MM.1S (cell line): ENCODE measurements around the gene NR1H2.

ENCODE experiments used
- DNase-seq: peaks from one replicate; pipeline ENCODE4 v3.0.0-alpha.2; 2015
- H2AFZ ChIP-seq: fragments of 300-600 bp; sonication (generic); 2 replicates; pipeline ENCODE4 v1.6.0; 2016; ENCODE audit warnings: antibody characterized with exemption, low read length
- H3F3A ChIP-seq: fragments of 300-600 bp; sonication (generic); 2 replicates; pipeline ENCODE4 v1.6.1; 2016; ENCODE audit warnings: mild to moderate bottlenecking, antibody characterized with exemption, low read length, moderate library complexity, mixed read lengths; ENCODE audit not compliant: insufficient read depth
- H3K27ac ChIP-seq: fragments of 300-600 bp; sonication (generic); 2 replicates; pipeline ENCODE4 v1.5.1; 2016; ENCODE audit warnings: mild to moderate bottlenecking, low read length
- H3K27me3 ChIP-seq: fragments of 300-600 bp; sonication (generic); replicated peaks from 2 replicates; pipeline ENCODE4 v1.6.0; 2016; ENCODE audit warnings: low read length; ENCODE audit not compliant: insufficient read depth
- H3K36me3 ChIP-seq: fragments of 300-600 bp; sonication (generic); replicated peaks from 2 replicates; pipeline ENCODE4 v1.6.1; 2016; ENCODE audit warnings: mild to moderate bottlenecking, low read length, mixed read lengths; ENCODE audit not compliant: insufficient read depth
- H3K4me1 ChIP-seq: fragments of 300-600 bp; sonication (generic); 2 replicates; pipeline ENCODE4 v1.6.1; 2016; ENCODE audit warnings: low read length, mixed read lengths
- H3K4me2 ChIP-seq: fragments of 300-600 bp; sonication (generic); 2 replicates; pipeline ENCODE4 v1.6.0; 2016; ENCODE audit warnings: low read depth, low read length
- H3K4me3 ChIP-seq: fragments of 300-600 bp; sonication (generic); 2 replicates; pipeline ENCODE4 v1.5.1; 2016; ENCODE audit warnings: low read length, mixed read lengths
- H3K79me2 ChIP-seq: fragments of 300-600 bp; sonication (generic); 2 replicates; pipeline ENCODE4 v1.6.1; 2016; ENCODE audit warnings: mixed run types, low read length, mixed read lengths
- H3K9ac ChIP-seq: fragments of 300-600 bp; sonication (generic); 2 replicates; pipeline ENCODE4 v1.6.1; 2016; ENCODE audit warnings: low read length, mixed read lengths
- H3K9me2 ChIP-seq: fragments of 300-600 bp; sonication (generic); replicated peaks from 2 replicates; pipeline ENCODE4 v1.6.1; 2016; ENCODE audit warnings: mild to moderate bottlenecking, low read length, mixed read lengths; ENCODE audit not compliant: insufficient read depth
- H3K9me3 ChIP-seq: fragments of 300-600 bp; sonication (generic); replicated peaks from 2 replicates; pipeline ENCODE4 v1.6.1; 2016; ENCODE audit warnings: mild to moderate bottlenecking, low read length, mixed read lengths; ENCODE audit not compliant: insufficient read depth
- H4K20me1 ChIP-seq: fragments of 300-600 bp; sonication (generic); 2 replicates; pipeline ENCODE4 v1.6.1; 2016; ENCODE audit warnings: mild to moderate bottlenecking, low read length, moderate library complexity, mixed read lengths; ENCODE audit not compliant: insufficient read depth
- CTCF ChIP-seq: fragments of 300-600 bp; sonication (generic); IDR thresholded peaks from 2 replicates; pipeline ENCODE4 v1.5.1; 2016; ENCODE audit warnings: antibody characterized with exemption, low read length, mixed read lengths
- EZH2 ChIP-seq: fragments of 300-600 bp; sonication (generic); optimal IDR thresholded peaks from 2 replicates; pipeline ENCODE3; 2017; ENCODE audit warnings: low read depth, mild to moderate bottlenecking, antibody characterized with exemption, low read length, mixed read lengths
- EZH2phosphoT487 ChIP-seq: fragments of 300-600 bp; sonication (generic); IDR thresholded peaks from 2 replicates; pipeline ENCODE4 v1.6.1; 2018; ENCODE audit warnings: antibody characterized with exemption, low read length

NR1H2 gene

GRCh38 chr19:50392759-50393158, 16.5 kb downstream of the NR1H2 start:
- no peaks in the 10 kb centered on the region for H3K27me3 ChIP-seq
- no peaks in the 10 kb centered on the region for H3K4me1 ChIP-seq
- no peak overlapping the region for H3K27ac ChIP-seq
- no peak overlapping the region for H3K9ac ChIP-seq
- H3K36me3 ChIP-seq, result no peaks in the 10 kb centered on the region
- no peak overlapping the region for H3K4me3 ChIP-seq
- H3K9me2 ChIP-seq, result no peaks in the 10 kb centered on the region
- H2AFZ ChIP-seq, result no peak overlapping the region
- DNase-seq, result no peak
- H3K79me2 ChIP-seq, result peaks cover 55% of the 10 kb centered on the region
- H3K4me2 ChIP-seq, result no peak overlapping the region
- H3K9me3 ChIP-seq, result no peaks in the 10 kb centered on the region
- no peaks in the 10 kb centered on the region for H3F3A ChIP-seq
- TF ChIP-seq EZH2phosphoT487, result no peak
- no peak for TF ChIP-seq CTCF
- H4K20me1 ChIP-seq, result no peaks in the 10 kb centered on the region

GRCh38 chr19:50393589-50393988, 17.3 kb downstream of the NR1H2 start:
- H3K27ac ChIP-seq, result no peak overlapping the region
- H3K36me3 ChIP-seq, result no peaks in the 10 kb centered on the region
- no peaks in the 10 kb centered on the region for H3K27me3 ChIP-seq
- TF ChIP-seq EZH2 (no peak), CTCF (no peak), EZH2phosphoT487 (no peak)
- H3K9me3 ChIP-seq, result no peaks in the 10 kb centered on the region
- no peak overlapping the region for H2AFZ ChIP-seq
- H3K4me2 ChIP-seq, result no peak overlapping the region
- no peaks in the 10 kb centered on the region for H3F3A ChIP-seq
- no peaks in the 10 kb centered on the region for H3K9me2 ChIP-seq
- no peaks in the 10 kb centered on the region for H4K20me1 ChIP-seq
- H3K4me1 ChIP-seq, result no peaks in the 10 kb centered on the region
- no peak overlapping the region for H3K4me3 ChIP-seq
- DNase-seq, result no peak
- peaks cover 49% of the 10 kb centered on the region for H3K79me2 ChIP-seq
- no peak overlapping the region for H3K9ac ChIP-seq

GRCh38 chr19:50394017-50394416, 17.8 kb downstream of the NR1H2 start:
- H3K4me1 ChIP-seq, result no peaks in the 10 kb centered on the region
- TF ChIP-seq EZH2 (no peak), CTCF (no peak), EZH2phosphoT487 (no peak)
- no peaks in the 10 kb centered on the region for H4K20me1 ChIP-seq
- no peaks in the 10 kb centered on the region for H3F3A ChIP-seq
- H3K4me3 ChIP-seq, result no peak overlapping the region
- H3K9me3 ChIP-seq, result no peaks in the 10 kb centered on the region
- no peaks in the 10 kb centered on the region for H3K9me2 ChIP-seq
- no peak overlapping the region for H2AFZ ChIP-seq
- peaks cover 45% of the 10 kb centered on the region for H3K79me2 ChIP-seq
- no peak overlapping the region for H3K27ac ChIP-seq
- H3K4me2 ChIP-seq, result no peak overlapping the region
- H3K9ac ChIP-seq, result no peak overlapping the region
- DNase-seq, result no peak
- H3K27me3 ChIP-seq, result no peaks in the 10 kb centered on the region
- no peaks in the 10 kb centered on the region for H3K36me3 ChIP-seq
